ENCODE measurements around the gene KIR3DL2. TPM values are rescaled to one million over a fixed set of nuclear protein-coding genes. Genes with fewer than 3 reads are reported as not detected.
"Not testable (repeated sequence)": the region's sequence is repeated elsewhere in the genome, so short reads cannot be mapped to it uniquely, and the experiment has no call there.

Gene KIR3DL2
- polyA plus RNA-seq: not detected
- long read RNA-seq, donor 1: 0 reads
- long read RNA-seq, donor 2: 0 reads
- long read RNA-seq, donor 3: 0 reads
- long read RNA-seq, donor 4: 0 reads
- long read RNA-seq, donor 5: 0 reads
- long read RNA-seq, donor 6: 0 reads
- long read RNA-seq, donor 7: 0 reads
- long read RNA-seq, donor 8: 0 reads
- long read RNA-seq, donor 9: 0 reads
- long read RNA-seq, donor 10: 0 reads
- long read RNA-seq, donor 11: 0 reads

DNA sequence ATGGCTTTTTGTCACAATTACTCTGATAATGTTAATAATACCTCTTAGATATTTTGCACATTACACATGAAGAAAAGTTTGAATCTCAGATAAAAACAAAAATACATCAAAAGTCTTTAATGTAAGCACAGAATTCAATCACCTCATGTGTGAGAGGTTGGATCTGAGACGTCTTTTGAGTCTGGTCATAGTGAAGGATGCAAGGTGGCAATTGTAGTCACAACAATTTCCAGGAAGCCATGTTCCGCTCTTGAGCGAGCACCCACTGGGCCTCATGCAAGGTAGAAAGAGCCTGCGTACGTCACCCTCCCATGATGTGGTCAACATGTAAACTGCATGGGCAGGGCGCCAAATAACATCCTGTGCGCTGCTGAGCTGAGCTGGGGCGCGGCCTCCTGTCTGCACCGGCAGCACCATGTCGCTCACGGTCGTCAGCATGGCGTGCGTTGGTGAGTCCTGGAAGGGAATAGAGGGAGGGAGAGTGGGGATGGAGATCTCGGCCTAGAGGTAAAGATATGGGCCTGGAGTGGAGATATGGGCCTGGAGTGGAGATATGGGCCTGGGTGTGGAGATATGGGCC is at the start of gene KIR3DL2:
TSS of gene KIR3DL2 (plus strand) at position 383 of the 580 bp plus-strand sequence. CDS start at position 416, 33 bp downstream.
- WGBS (ENCODE audit: insufficient coverage, low lambda C conversion rate): no CpG with 5 or more reads among the region's 16 CpGs
- not testable (repeated sequence) for H3K27ac ChIP-seq (ENCODE audit: low read length); H3K4me1 ChIP-seq (ENCODE audit: control insufficient read depth, insufficient read depth, low read length); H3K9me3 ChIP-seq (ENCODE audit: control insufficient read depth, low read depth, low read length); H3K4me3 ChIP-seq (ENCODE audit: low read length); DNase-seq; H3K27me3 ChIP-seq (ENCODE audit: control insufficient read depth, insufficient read depth, low read length); H3K36me3 ChIP-seq (ENCODE audit: control insufficient read depth, insufficient read depth, low read length)

- H3K4me1 ChIP-seq (ENCODE audit: control insufficient read depth, insufficient read depth, low read length): no peaks in the 10 kb centered on the region
Measured at GRCh38 chr19:54803410-54803809, 46.8 kb upstream of the KIR3DL2 start, which contains the start of gene KIR2DL4. KIR2DL4 (plus strand) TSS chr19:54803610; CDS start chr19:54803652, 42 bp downstream.

DNA sequence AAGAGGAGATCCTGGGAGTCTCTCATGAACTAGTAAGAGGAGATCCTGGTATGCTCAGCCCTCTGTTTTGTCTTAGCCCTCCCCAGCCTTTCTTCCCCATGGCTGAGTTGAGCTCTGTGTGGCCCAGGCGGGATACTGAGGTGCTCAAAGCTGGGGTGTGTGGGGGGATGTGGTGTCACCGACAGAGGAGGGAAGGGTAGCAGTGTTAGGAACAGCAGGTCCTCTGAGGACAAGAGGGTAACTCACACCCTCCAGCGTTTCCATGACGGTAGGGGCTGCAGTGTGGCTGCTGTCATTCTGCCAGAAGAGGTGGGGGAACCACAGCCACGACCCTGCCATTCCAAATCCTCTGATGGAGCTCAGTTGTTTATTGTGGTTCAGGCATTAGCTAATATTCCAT is 46.1 kb upstream of the KIR3DL2 start:
- Histone ChIP-seq H3K9me3 (ENCODE audit: control insufficient read depth, low read depth, low read length) (peaks cover 2% of the 10 kb centered on the region), H3K27ac (ENCODE audit: low read length) (no peak overlapping the region), H3K4me3 (ENCODE audit: low read length) (no peak overlapping the region), H3K36me3 (ENCODE audit: control insufficient read depth, insufficient read depth, low read length) (no peaks in the 10 kb centered on the region), H3K27me3 (ENCODE audit: control insufficient read depth, insufficient read depth, low read length) (no peaks in the 10 kb centered on the region), H3K4me1 (ENCODE audit: control insufficient read depth, insufficient read depth, low read length) (no peaks in the 10 kb centered on the region)
- WGBS (ENCODE audit: insufficient coverage, low lambda C conversion rate): no CpG with 5 or more reads among the region's 5 CpGs
- no peak for DNase-seq

More at GRCh38 chr19:54803410-54803809, 46.8 kb upstream of the KIR3DL2 start, which contains the start of gene KIR2DL4:
- whole genome bisulfite sequencing (ENCODE audit: insufficient coverage, low lambda C conversion rate): no CpG with 5 or more reads among the region's 10 CpGs
- no peak within 1 kb of the TSS for H3K27ac ChIP-seq (ENCODE audit: low read length)
- H3K36me3 ChIP-seq (ENCODE audit: control insufficient read depth, insufficient read depth, low read length): no peaks in the 10 kb centered on the region
- peaks cover 2% of the 10 kb centered on the region for H3K9me3 ChIP-seq (ENCODE audit: control insufficient read depth, low read depth, low read length)
- DNase-seq: peak in 1 of 2 donors; percentile 2
- no peak within 1 kb of the TSS for H3K4me3 ChIP-seq (ENCODE audit: low read length)
- no peaks in the 10 kb centered on the region for H3K27me3 ChIP-seq (ENCODE audit: control insufficient read depth, insufficient read depth, low read length)

GRCh38 chr19:54804571-54804970 is 45.7 kb upstream of the KIR3DL2 start:
- Histone ChIP-seq H3K9me3 (ENCODE audit: control insufficient read depth, low read depth, low read length) (peaks cover 2% of the 10 kb centered on the region), H3K27ac (ENCODE audit: low read length) (no peak overlapping the region), H3K27me3 (ENCODE audit: control insufficient read depth, insufficient read depth, low read length) (no peaks in the 10 kb centered on the region), H3K4me3 (ENCODE audit: low read length) (no peak overlapping the region), H3K36me3 (ENCODE audit: control insufficient read depth, insufficient read depth, low read length) (no peaks in the 10 kb centered on the region), H3K4me1 (ENCODE audit: control insufficient read depth, insufficient read depth, low read length) (no peaks in the 10 kb centered on the region)
- DNase-seq: no peak
- no CpG with 5 or more reads among the region's 10 CpGs for WGBS (ENCODE audit: insufficient coverage, low lambda C conversion rate)

GRCh38 chr19:54805665-54806515 is 44.4 kb upstream of the KIR3DL2 start:
- no CpG with 5 or more reads among the region's 14 CpGs for WGBS (ENCODE audit: insufficient coverage, low lambda C conversion rate)
- Histone ChIP-seq H3K4me3 (ENCODE audit: low read length) (no peak overlapping the region), H3K4me1 (ENCODE audit: control insufficient read depth, insufficient read depth, low read length) (no peaks in the 10 kb centered on the region), H3K27ac (ENCODE audit: low read length) (no peak overlapping the region), H3K9me3 (ENCODE audit: control insufficient read depth, low read depth, low read length) (peaks cover 2% of the 10 kb centered on the region), H3K36me3 (ENCODE audit: control insufficient read depth, insufficient read depth, low read length) (no peaks in the 10 kb centered on the region), H3K27me3 (ENCODE audit: control insufficient read depth, insufficient read depth, low read length) (no peaks in the 10 kb centered on the region)
- no peak for DNase-seq

- no CpG with 5 or more reads among the region's 2 CpGs for WGBS (ENCODE audit: insufficient coverage, low lambda C conversion rate)
- no peaks in the 10 kb centered on the region for H3K27me3 ChIP-seq (ENCODE audit: control insufficient read depth, insufficient read depth, low read length)
- H3K4me3 ChIP-seq (ENCODE audit: low read length): no peak overlapping the region
- no peaks in the 10 kb centered on the region for H3K4me1 ChIP-seq (ENCODE audit: control insufficient read depth, insufficient read depth, low read length)
- H3K36me3 ChIP-seq (ENCODE audit: control insufficient read depth, insufficient read depth, low read length): no peaks in the 10 kb centered on the region
- H3K27ac ChIP-seq (ENCODE audit: low read length): no peak overlapping the region
- H3K9me3 ChIP-seq (ENCODE audit: control insufficient read depth, low read depth, low read length): peaks cover 2% of the 10 kb centered on the region
- DNase-seq: no peak
Measured at GRCh38 chr19:54806516-54806838, 43.8 kb upstream of the KIR3DL2 start.

DNA sequence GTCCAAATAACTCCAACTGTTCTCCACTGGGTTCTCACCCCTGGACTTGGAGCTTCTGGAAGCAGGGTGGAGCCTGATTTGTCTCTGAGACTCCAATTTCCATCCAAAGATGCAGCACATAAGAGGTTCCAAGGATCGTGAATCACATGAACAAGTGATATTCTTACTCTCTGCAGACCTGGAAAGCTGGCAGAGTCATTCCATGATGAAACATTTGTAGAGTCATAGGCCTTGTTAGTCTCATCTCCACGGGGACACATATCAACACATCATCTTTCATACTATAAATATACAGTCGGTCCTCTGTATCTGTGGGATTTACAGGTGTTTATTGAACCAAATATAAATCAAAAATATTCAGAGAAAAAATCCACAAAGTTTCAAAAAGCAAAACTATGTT is 35.7 kb upstream of the KIR3DL2 start:
- not testable (repeated sequence) for H3K9me3 ChIP-seq (ENCODE audit: control insufficient read depth, low read depth, low read length); H3K4me1 ChIP-seq (ENCODE audit: control insufficient read depth, insufficient read depth, low read length); H3K27me3 ChIP-seq (ENCODE audit: control insufficient read depth, insufficient read depth, low read length); DNase-seq; H3K27ac ChIP-seq (ENCODE audit: low read length); H3K4me3 ChIP-seq (ENCODE audit: low read length); H3K36me3 ChIP-seq (ENCODE audit: control insufficient read depth, insufficient read depth, low read length)
- WGBS (ENCODE audit: insufficient coverage, low lambda C conversion rate): no CpG with 5 or more reads among the region's 3 CpGs

DNA sequence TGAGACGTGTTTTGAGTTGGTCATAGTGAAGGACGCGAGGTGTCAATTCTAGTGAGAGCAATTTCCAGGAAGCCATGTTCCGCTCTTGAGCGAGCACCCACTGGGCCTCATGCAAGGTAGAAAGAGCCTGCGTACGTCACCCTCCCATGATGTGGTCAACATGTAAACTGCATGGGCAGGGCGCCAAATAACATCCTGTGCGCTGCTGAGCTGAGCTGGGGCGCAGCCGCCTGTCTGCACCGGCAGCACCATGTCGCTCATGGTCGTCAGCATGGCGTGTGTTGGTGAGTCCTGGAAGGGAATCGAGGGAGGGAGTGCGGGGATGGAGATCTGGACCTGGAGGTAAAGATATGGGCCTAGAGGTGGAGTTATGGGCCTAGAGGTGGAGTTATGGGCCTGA is 34.0 kb upstream of the KIR3DL2 start, which contains the start of gene KIR3DL1:
TSS of gene KIR3DL1 (plus strand) at position 218 of the 400 bp plus-strand sequence.
- H3K4me3 ChIP-seq (ENCODE audit: low read length); H3K27ac ChIP-seq (ENCODE audit: low read length); H3K9me3 ChIP-seq (ENCODE audit: control insufficient read depth, low read depth, low read length); DNase-seq; H3K27me3 ChIP-seq (ENCODE audit: control insufficient read depth, insufficient read depth, low read length); H3K4me1 ChIP-seq (ENCODE audit: control insufficient read depth, insufficient read depth, low read length); H3K36me3 ChIP-seq (ENCODE audit: control insufficient read depth, insufficient read depth, low read length): not testable (repeated sequence)
- no CpG with 5 or more reads among the region's 17 CpGs for WGBS (ENCODE audit: insufficient coverage, low lambda C conversion rate)

GRCh38 chr19:54817670-54818536 is 32.3 kb upstream of the KIR3DL2 start:
- WGBS (ENCODE audit: insufficient coverage, low lambda C conversion rate): no CpG with 5 or more reads among the region's 15 CpGs
- Histone ChIP-seq H3K27me3 (ENCODE audit: control insufficient read depth, insufficient read depth, low read length) (no peaks in the 10 kb centered on the region), H3K36me3 (ENCODE audit: control insufficient read depth, insufficient read depth, low read length) (no peaks in the 10 kb centered on the region), H3K4me3 (ENCODE audit: low read length) (no peak overlapping the region), H3K9me3 (ENCODE audit: control insufficient read depth, low read depth, low read length) (no peaks in the 10 kb centered on the region), H3K27ac (ENCODE audit: low read length) (no peak overlapping the region), H3K4me1 (ENCODE audit: control insufficient read depth, insufficient read depth, low read length) (no peaks in the 10 kb centered on the region)
- DNase-seq: no peak

DNA sequence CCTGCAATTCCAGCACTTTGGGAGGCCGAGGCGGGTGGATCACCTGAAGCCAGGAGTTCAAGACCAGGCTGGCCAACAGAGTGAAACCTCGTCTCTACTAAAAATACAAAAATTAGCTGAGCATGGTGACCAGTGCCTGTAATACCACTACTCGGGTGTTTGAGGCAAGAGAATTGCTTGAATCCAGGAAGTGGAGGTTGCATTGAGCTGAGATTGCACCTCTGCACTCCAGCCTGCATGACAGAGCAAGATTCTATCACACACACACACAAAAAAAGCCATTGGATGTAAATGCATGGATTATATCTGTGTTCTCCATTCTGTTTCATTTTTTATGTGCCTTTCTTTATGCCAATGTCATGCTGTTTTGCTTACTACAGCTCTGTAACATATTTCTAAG is 25.8 kb upstream of the KIR3DL2 start:
- not testable (repeated sequence) for H3K27ac ChIP-seq (ENCODE audit: low read length); H3K4me3 ChIP-seq (ENCODE audit: low read length); H3K4me1 ChIP-seq (ENCODE audit: control insufficient read depth, insufficient read depth, low read length); H3K36me3 ChIP-seq (ENCODE audit: control insufficient read depth, insufficient read depth, low read length); DNase-seq; H3K27me3 ChIP-seq (ENCODE audit: control insufficient read depth, insufficient read depth, low read length); H3K9me3 ChIP-seq (ENCODE audit: control insufficient read depth, low read depth, low read length)
- WGBS (ENCODE audit: insufficient coverage, low lambda C conversion rate): no CpG with 5 or more reads among the region's 4 CpGs
